Putamen (tissue), 1 donor: ENCODE measurements around the gene HSD17B3.
"Not testable (repeated sequence)": the region's sequence is repeated elsewhere in the genome, so short reads cannot be mapped to it uniquely, and the experiment has no call there.

Experiments used
- DNase-seq: peaks from one replicate; pipeline ENCODE4 v3.0.0-alpha.2; 2016; ENCODE audit warnings: low spot score

Gene HSD17B3

DNA sequence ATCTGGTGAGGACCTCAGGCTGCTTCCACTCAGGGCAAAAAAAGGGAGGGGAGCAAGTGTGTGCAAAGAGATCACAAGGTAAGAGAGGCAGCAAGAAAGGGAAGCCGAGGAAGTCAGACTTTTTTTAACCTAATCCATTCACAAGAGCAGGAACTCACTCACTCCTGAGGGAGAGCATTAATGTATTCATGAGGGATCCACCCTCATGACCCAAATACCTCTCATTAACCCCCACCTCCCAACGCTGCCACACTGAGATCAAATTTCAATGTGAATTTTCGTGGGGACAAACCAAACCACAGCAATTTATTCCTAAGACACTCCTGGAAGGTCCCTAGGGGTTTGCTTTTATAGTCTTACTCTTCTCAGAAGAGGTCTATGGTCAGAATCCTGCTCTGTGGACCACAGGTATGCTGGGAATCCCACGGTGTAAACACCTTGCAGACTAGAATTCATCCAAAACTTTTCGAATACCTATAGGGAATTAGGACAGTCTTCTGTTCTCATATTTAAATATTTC is 108.7 kb downstream of the HSD17B3 start:
- no peak for DNase-seq

DNA sequence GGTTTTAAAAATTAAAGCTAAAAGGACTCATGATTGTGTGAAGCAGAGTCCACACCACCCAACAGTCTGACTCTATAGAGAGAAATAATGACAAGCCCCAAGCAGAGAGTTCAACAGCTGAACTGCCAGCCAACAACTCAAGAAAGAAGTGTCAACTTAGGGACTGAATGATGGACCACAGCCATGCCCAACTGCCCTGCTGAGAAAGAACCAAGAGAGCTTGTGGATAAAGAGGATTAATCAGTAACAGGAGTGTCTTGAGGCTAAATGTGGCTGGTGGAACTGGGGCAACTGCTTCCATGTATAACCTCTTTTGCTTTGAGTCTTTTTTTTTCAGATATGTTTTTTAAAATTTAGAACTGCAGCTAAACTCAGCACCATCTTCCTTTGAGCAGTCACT is 109.3 kb downstream of the HSD17B3 start:
- DNase-seq: no peak

DNA sequence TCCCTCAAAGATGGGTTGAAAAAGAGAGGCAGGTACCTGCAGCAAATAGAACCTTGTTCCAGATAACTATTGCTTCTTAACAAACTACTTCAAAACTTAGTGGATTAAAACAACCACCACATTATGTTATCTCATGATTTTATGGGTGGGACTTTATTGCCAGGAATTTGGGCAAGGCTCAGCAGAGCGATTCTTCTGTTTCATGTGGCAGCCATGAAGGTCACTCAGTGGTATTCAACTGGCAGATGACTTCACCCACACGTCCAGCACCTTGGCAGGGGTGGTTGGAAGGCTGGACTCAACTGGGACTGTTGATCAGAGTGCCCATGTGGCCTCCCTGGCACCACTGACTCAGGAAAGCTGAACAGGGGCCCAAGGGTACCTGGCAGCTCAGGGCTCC is 112.0 kb downstream of the HSD17B3 start:
- DNase-seq: no peak

DNA sequence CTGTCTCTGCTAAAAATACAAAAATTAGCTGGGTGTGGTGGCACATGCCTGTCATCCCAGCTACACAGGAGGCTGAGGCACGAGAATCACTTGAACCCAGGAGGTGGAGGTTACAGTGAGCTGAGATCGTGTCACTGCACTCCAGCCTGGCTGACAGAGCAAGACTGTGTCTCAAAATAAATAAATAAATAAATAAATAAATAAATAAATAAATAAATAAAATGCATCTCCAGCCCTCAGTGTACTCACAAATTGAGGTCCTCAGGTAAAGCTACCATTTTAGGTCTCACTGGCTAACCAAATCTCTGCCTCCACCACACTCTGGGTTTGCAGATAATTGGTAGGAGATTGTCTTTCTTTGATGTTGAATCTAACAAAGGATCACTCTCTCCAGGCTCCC is 112.4 kb downstream of the HSD17B3 start:
- DNase-seq: not testable (repeated sequence)

DNA sequence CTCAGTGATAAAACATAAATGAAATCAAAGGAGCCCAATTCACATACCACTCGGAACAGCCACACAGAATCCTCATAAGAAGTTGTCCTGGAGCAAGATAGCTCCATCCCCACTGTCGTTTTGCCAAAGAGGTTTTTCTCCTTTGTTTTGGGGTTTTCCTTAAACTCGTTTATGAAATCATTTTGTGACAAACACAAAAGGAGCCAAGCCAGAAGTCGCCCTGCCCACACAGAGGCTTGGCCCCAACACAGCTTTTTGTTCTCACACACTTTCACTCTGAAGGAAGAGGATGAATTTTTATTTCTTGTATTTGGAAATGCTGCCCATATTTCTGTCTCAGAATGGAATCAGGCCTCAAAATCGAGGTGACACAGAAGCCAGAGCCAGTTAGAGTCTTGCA is 113.4 kb downstream of the HSD17B3 start:
- DNase-seq: no peak

DNA sequence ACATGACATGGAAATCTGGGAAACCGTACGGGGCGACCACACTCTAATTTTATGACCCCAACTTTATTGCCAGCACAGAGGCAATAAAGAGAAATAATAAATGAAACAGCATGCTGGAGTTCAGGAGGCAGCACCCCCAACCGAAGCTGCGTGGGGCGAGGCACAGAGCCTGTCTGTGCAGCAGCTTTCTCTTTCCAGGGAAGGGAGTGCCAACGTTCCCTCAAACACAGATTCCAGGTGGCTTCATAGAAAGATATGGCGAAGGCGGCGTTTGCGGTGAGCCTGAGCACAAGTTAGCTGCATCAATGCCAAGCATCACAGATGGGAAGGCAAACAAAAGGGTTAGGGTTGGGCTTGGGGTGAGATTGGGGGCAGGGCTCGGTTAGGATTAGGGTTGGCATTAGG is 114.8 kb downstream of the HSD17B3 start:
- DNase-seq: no peak

DNA sequence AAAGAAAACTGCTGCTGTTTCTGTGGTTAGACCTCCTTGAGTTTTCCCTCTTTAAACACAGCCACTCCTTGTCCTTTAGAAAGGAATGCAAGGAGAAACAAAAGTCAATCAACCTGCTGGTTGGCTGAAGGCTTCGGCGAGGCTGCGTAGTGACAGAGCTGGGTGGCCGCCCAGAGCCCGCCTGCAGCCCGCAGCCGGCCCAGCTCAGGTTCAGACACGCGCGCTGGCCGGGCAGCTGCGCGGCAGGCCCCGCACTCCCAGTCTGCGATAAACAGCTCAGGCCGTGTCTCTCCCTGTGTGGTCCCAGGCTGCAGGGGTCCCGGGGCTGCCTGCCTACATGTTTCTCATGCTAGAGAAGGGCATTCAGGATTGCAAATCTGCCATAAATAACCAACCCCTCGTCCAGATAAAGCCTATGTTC is 115.4 kb downstream of the HSD17B3 start:
- DNase-seq: no peak

DNA sequence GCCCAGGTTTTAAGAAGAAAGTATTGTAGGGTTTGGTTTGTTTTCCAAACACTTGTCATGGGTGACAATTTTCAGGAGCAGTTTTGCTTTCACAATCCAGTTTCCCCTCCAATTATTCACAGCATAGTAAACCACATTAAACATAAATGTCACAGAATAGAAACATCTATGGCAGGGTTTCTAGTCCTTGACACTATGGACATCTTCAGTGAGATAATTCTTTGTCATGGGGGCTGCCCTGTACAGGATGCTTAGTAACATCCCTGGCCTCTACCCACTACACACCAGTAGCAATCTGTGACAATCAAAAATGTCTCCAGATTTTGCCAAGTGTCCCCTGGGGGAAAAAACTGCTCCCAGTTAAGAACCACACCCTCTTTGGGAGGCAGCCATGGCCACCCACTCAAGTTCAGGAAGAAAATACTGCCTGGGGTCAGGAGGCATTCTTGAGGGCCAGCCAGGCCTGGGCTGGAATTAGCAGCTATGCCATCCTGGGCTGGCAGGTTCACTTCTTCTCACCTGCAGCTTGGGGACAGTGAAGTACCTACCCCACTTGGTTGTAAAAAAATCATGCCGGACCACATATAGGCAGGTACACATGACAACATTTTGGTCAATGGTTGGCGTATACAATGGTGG is 116.3 kb downstream of the HSD17B3 start:
- DNase-seq: no peak
